Hepatocyte (in vitro differentiated cells): Measurements from ENCODE around the gene MICB.

Experiments used
- CTCF ChIP-seq: fragments of 200-600 bp; sonication (generic); IDR thresholded peaks from 2 replicates; pipeline ENCODE4 v1.5.1; 2016; ENCODE audit warnings: antibody characterized with exemption, mild to moderate bottlenecking; ENCODE audit not compliant: poor library complexity
- EZH2phosphoT487 ChIP-seq: fragments of 200-600 bp; sonication (generic); IDR thresholded peaks from one replicate; pipeline ENCODE4 v1.6.1; 2018; ENCODE audit warnings: antibody characterized with exemption, mild to moderate bottlenecking, low read depth, moderate library complexity; ENCODE audit not compliant: unreplicated experiment, severe bottlenecking

- no peak for TF ChIP-seq CTCF
- no peak for TF ChIP-seq EZH2phosphoT487
Measured at GRCh38 chr6:31559958-31560696, 62.2 kb downstream of the MICB start.
